HG03378 (cell line): Measurements from ENCODE around the gene MTOR.
"Not testable (repeated sequence)": the region's sequence is repeated elsewhere in the genome, so short reads cannot be mapped to it uniquely, and the experiment has no call there.

Experiments used
- ATAC-seq: cut with Tn5 transposase; IDR thresholded peaks from one replicate; pipeline ENCODE4 v1.9.1; 2021; ENCODE audit warnings: mild to moderate bottlenecking, moderate library complexity; ENCODE audit not compliant: unreplicated experiment

Gene MTOR

DNA sequence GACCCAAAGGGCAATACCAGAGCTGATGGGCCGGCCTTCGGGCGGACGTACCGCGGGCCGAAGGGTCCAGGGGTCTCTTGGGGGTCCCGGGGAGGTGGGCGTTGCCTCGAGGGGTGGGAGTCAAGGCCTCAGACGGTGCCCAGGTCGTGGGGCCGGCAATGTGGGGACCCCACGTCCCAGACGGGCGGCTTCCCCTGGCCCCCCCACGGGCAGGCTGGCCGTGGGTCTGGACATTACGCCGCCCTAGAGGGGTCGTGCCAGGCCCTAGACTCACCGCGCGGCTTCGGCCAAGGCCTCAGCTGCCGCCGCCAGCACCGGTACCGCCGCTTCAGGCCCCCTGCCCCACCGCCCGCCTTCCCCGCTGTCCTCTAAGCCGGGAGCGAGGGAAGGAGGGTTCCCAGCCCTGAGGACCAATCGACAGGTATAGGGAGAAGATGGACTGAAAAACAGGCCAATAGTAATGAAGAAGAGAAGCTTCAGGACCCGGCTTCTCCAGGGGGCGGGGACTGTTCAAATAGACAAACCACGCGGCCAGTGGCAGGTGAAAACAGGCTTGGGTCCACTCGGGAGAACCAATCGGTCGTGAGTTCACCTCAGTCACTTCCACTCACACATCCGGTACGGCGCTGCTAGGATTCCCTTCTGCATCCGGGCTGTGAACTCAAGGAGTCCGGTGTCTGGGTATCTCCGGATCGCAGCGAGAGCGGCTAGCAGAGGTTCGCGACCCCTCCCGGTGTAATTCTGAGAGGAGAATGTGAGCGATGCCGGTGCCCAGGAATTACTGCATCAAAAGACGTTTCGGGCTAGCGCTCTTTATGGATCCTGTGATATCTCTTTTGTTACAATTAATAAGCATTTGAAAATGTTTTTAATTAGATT, at the start of gene MTOR:
TSS of gene MTOR (minus strand) at position 381 of the 879 bp plus-strand sequence. CDS start 3,142 bp downstream, outside the sequence.
- peak; percentile 96 for ATAC-seq

DNA sequence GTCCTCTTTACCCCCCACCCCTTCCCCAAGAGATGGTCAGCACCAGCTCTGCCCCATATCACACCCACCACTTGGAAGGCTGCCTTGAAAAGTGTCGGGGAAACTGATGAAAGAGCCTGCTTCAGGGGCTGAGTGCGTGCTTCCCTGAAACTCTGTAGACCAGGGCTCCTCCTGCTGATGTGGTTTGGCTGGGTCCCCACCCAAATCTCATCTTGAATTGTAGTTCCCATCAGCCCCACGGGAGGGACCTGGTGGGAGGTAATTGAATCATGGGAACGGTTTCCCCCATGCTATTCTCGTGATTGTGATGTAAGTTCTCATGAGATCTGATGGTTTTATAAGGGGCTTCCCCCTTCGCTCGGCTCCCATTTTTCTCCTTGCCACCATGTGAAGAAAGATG, 47.0 kb upstream of the MTOR start:
- ATAC-seq, result no peak

DNA sequence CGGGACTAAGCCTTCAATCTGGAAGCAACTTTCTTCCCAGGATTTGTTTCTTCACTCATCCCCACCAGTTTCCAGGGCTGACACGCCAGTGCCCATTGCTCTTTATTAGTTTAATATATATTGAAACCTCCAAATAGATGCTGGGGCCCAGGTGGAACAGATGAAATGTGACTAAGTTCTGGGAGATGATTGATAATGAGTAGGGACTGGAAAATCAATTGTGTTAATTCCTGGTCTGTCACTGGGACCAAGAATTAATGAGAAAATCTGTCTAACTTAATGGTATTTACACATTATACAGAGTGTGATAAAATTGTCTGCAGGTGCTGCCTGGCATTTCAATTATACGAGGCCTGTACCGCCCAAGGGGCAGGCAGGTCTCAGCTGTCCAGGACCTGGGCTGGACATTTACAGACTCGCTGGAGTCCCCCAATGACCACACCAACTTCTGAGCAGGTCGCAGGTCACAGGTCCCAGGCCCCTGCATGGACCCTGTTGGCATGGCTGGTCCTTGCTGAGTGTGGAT, 46.4 kb upstream of the MTOR start:
- ATAC-seq, result no peak

DNA sequence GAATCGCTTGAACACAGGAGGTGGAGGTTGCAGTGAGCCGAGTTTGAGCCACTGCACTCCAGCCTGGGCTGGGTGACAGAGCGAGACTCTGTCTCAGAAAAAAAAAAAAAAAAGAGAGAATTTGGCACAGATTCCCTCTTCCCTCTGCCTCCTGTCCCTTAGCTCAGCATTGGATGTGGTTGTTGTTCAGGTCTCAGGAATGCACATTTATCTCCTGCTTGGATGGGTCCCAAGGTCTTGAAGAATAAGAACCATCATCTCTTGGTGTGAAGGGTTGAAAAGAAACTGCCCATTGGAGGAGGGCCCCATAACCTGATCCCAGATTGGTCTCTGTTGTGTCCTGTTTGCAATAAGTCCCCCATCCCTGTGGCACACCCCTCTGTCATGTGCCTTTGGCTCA, 45.5 kb upstream of the MTOR start:
- ATAC-seq, result no peak

DNA sequence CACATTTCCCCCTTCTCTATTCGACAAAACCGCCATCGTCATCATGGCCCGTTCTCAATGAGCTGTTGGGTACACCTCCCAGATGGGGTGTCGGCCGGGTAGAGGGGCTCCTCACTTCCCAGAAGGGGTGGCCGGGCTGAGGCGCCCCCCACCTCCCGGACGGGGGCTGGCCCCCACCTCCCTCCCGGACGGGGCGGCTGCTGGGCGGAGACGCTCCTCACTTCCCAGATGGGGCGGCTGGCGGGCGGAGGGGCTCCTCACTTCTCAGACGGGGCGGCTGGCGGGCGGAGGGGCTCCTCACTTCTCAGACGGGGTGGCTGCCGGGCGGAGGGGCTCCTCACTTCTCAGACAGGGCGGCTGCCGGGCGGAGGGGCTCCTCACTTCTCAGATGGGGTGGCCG, 43.2 kb upstream of the MTOR start:
- not testable (repeated sequence) for ATAC-seq

DNA sequence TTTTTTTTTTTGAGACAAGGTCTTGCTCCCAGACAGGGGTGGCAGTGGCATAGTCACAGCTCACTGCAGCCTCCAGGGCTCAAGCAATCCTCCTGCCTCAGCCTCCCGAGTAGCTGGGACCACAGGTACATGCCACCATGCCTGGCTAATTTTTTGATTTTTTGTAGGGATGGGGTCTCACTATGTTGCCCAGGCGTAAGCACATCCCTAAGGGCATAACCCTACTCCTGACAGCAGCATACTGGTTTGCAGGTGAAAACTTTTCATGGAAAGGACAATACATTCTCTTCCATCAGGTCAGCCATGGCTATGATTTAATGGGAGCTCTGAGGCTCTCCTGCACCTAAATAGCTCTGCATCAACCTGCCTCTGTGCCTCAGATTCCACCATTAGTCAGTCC, 40.0 kb upstream of the MTOR start:
- no peak for ATAC-seq

DNA sequence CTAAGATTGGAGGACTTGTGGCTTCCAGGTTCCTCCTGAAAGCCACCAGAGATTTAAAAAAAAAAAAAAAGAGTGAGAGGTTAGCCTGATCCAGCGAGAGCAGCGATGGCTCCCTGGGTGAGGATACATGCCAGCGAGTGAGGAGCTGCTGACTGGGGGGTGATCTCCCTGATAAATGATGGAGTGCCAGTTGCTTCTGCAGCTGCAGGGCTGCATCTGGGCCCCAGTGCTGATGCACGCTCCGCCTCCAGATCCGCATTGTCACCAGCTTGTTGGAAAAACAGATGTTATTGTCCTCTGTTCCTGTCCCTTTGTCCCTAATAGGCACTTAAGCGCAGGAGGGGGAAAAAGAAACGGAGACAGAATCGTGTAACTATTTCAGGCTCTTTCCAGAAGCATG, 39.2 kb upstream of the MTOR start:
- no peak for ATAC-seq

DNA sequence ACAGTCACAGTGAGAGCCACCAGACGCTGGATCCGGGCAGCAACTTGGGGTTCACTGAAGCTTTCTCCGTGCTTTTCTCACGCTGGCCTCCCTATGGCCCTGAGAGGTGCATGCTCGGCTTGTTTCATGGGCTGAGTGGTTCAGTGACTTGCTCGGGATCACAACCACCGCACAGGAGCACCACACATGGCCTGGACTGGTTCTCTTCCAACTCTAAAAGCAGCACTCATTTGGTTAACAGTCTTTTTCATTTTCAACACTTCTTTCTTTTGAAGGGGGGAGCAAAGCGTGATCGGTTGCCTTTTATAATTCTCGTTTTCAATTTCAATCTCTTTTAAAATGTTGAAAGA, 36.8 kb upstream of the MTOR start:
- ATAC-seq, result no peak

DNA sequence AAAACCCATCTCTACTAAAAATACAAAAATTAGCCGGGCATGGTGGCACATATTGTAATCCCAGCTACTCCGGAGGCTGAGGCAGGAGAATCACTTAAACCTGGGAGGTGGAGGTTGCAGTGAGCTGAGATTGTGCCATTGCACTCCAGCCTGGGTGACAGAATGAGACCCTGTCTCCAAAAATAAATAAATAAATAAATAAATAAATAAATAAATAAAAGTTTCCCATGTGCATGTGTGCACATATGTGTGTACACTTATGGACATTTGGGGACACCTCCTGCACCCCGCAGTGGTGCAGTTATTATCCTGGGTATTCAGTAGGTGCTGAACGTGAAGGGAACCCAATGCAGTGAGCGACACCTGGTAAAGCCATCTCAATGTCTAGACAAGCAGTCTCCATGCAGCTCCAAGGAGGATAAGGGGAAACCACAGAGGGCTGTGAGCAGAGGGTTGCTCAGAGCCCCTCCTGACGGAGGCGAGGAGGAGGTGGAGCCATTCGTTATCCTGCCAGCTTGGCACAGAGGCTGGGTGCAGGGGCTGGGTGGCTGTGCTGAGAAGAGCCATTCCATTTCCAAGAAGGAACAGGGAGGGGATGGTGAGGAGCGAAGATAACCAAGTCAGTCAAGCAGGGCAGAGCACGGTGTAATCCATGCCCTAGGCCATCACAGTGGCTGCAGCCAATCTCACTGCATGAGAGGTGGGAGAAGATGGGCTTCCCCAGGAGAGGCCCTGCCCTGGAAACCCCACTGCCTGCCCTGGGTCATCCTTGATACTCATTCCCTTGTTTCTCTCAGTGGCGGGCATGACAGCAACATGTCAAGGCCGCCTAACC, 36.3 kb upstream of the MTOR start:
- ATAC-seq, result no peak

DNA sequence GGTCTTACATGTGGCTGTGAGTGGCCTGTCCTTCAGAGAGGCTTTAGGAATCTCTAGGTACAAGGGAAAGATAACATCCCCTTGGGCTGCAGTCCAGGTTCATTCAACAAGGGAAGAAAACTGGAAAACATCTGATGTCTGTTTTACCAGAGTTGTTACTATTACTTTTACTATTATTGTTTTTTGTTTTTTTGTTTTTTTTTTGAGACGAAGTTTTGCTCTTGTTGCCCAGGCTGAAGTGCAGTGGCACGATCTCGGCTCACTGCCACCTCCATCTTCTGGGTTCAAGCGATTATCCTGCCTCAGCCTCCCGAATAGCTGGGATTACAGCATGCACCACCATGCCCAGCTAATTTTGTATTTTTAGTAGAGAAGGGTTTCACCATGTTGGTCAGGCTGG, 35.4 kb upstream of the MTOR start:
- not testable (repeated sequence) for ATAC-seq

DNA sequence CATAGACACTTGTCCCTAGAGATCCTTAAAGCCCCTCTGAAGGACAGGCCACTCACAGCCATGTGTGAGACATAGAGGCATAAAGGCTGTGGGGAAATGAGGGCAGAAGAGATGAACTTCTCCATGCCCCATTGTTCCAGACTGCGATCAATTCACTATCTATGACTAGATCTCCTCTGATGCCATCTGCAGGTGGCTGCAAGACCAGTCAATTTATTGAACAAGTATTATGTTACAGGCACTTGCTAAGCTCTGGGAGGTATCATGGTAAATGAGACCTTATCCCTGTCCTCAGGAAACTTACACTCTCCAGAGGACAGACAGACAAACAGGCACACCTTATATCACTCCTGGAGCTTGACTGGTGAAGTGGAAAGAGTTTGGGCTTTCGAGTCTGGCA, 33.6 kb upstream of the MTOR start:
- no peak for ATAC-seq

DNA sequence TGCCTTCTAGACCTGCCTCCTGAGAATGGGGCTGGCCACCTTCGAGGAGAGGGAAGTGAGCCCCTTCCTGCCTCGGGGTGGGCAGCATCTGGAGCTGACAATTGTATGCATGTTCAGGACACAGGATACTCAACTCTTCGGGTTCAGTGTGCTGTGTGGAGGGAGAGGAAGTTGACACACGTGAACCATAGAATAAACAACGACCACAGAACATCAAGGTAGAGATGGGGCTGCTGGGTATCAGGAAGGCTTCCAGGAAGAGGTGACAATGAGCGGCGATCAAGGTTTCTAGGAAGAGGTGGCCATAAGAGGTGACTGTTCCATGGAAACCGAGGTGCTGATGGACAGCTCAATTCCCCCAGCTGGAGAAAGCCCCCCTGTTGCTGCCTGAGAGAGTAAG, 32.6 kb upstream of the MTOR start:
- ATAC-seq, result no peak

DNA sequence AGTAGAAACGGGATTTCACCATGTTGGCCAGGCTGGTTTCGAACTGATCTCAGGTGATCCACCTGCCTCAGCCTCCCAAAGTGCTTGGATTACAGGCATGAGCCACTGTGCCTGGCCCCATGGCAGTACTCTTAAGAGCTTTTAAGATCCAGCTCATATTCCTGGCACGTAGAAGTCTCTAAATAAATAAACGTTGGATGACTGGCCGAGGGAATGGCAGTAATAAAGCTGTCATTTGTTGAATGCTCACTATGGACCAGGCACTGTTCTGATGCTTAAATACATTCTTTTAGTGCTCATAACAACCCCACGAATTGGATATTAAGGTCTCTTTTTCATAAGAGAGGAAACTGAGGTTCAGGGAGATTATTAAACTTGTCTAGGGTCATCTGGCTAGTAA, 31.5 kb upstream of the MTOR start:
- ATAC-seq, result no peak

DNA sequence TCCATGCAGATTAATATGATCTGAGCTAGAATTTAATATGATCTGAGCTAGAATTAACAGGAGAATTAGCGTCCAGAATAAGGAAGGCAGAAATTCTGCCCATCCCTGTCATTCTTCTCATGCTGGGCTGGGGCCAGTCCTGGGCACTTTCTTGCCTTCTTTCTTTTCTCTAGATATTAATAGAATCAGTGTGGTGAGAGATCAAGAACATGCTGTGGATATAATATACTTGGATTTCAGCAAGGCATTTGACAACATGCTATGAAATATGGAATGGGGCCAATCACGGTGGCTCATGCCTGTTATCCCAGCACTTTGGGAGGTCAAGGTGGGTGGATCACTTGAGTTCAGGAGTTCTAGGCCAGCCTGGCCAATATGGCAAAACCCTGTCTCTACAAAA, 28.7 kb upstream of the MTOR start:
- ATAC-seq, result no peak

DNA sequence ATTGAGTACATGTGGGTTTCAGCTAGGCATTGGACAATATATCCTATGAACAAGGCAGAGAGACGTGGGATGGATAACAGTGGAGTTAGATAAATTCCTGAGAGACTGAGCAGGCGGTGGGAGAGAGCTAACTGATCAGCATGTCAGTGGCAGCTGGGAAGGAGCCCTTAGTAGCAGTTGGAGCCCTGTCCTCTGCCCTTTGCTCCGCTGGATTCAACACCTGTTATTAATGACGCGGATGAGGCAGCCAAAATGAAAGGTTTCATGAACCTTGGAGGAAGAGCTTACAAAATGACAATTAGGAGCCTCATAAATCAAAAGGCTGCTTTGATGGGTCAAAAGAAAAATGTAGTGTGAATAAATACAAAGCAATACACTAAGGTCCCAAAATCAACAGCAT, 26.7 kb upstream of the MTOR start:
- ATAC-seq, result no peak

DNA sequence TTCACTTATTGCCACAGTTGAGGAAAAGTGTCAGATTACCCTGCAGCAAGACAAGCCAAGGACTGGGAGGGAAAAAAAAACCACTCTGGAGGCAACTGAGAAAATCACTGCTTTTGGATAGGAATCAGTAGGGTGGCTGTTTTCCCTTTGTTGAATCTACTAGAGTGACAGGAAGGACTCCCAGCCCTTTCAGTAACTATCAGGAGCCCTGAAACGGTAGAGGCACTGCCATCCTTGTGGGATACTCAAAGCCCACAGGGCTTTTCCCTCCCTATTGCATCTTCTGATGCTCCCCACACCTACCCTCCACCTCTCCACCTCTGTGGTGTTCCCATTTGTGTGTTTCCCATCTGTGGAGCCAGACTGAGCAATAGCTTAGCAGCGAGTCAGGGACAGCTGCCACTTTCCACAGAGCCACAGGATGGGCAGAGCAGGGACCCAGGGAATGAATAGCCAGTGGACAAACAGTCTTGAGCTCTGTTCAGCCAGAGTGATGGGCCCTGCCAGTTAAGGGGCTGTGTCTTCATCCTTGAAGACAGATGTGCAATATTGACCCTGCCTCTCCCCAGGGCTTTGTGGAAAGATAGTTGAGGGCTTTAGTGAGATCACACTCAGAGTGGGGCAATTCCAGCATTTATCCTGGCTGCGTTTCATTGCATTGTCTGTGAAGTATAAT, 24.5 kb upstream of the MTOR start:
- ATAC-seq, result no peak

DNA sequence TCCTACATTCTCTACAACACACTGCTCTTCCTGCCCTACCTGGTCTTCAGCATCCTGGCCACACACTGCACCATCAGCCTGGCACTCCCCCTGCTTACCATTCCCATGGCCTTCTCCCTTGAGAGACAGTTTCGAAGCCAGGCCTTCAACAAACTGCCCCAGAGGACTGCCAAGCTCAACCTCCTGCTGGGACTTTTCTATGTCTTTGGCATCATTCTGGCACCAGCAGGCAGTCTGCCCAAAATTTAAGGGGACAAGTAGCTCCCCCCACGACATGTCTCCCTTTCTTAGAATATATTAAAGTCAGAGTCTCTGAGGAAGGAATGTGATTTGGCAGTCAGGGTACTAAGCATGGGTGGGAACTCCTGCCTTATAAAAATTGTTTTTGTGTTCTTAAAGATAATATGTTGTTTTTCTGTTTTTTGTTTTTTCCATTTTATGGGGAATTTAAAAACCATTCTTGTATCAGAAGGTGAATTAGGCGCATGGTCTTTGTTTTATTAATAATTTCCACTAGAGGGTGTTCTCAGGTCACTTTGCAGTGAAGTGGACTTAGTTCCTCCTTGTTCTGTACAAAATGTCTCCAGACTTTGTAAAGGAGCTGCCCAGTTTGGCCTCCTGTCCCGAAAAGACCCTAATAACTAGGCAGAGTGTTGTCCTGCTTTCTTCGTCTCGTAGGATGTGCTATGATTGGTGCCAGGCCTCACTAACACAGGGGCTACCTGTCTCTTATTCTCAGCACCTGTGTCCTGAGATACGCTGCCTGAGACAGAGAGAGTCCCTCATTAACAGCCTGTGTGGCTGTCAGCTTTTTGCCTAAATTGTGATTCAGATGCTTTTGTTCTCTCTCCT, 23.8 kb upstream of the MTOR start:
- no peak for ATAC-seq

DNA sequence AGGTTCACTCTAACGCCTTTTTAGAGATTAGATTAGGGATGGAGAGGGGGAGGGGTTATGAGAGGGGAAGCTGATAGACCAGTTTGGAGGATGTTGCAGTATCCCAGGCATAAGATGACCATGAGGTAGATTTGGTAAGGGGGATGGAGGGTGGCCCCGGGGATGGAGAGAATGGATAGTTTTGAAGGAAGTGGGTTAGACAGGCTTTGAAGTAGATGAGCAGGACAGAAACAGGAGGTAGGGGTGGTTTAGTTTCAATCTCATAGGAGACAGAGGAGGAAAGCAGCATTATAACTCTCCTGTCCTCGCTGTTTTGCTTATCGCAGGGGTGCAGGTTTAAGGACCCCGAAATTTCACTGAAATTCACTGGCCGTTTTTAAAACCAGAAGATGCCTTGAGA, 22.4 kb upstream of the MTOR start:
- ATAC-seq, result no peak

DNA sequence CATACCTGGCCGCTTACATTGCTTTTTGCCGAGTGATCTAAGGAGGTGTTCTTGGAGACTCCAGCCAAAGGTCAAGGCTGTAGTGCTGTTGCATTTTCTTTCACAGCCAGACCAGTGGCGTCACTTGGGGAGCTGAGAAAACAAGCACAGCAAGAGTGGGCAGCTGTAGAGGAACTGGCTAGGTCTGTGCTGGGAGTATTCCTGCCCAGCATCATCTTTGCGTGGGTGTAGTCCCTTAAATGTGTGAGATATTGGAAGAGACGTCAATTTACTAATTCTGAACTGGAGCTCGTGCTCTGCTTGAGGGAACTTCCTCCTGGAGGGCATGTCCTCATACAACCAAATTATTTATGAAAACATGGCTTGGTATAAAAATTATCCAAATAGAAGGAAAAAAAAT, 20.8 kb upstream of the MTOR start:
- ATAC-seq, result no peak

DNA sequence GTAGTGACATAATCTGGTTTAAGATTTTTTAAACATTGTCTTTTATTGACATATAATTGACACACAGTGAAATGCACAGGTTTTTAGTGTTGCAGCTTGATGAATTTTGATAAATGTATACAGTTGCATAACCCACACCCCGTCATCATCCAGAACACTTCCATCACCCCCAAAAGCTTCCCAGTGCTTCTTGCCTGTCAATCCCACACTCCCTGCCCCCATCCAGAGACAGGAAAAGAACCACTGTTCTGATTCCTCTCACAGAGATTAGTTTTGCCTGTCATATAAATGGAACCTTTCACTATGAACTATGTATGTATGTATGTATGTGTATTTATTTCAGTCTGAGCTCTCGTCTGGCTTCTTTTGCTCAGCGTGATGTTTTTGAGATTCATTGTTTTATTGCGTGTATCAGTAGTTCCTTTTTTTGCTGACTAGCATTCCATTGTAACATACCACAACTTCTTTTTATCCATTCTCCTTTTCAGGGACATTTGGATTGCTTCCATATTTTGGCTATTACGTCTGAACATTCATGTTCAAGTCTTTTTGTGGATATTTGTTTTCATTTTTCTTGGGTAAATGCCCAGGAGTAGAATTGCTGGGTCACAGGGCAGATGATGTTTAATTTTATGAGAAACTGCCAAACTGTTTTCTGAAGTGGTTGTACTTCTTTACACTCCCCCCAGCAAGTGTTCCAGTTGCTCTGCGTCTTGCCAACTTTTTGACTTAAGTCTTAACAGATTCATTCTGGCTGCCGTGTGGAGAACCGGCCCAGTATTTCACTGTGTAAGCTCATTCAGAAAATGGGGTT, 19.4 kb upstream of the MTOR start:
- no peak for ATAC-seq
